ENCODE measurements around the gene SGK2.

Gene SGK2

GRCh38 chr20:43535370-43536004, 23.3 kb upstream of the SGK2 start:
- in situ Hi-C loops (cut with MboI; ENCODE audit: low sequenced_read_pairs) = loop anchor here (10.0 to 25.0 kb wide), 2 partner anchors 159 to 552 kb away; no protein-coding TSS in a partner anchor

GRCh38 chr20:43536041-43536816, 22.6 kb upstream of the SGK2 start:
- in situ Hi-C loops (cut with MboI; ENCODE audit: low sequenced_read_pairs) = loop anchor here (10.0 to 25.0 kb wide), 2 partner anchors 159 to 551 kb away; no protein-coding TSS in a partner anchor

DNA sequence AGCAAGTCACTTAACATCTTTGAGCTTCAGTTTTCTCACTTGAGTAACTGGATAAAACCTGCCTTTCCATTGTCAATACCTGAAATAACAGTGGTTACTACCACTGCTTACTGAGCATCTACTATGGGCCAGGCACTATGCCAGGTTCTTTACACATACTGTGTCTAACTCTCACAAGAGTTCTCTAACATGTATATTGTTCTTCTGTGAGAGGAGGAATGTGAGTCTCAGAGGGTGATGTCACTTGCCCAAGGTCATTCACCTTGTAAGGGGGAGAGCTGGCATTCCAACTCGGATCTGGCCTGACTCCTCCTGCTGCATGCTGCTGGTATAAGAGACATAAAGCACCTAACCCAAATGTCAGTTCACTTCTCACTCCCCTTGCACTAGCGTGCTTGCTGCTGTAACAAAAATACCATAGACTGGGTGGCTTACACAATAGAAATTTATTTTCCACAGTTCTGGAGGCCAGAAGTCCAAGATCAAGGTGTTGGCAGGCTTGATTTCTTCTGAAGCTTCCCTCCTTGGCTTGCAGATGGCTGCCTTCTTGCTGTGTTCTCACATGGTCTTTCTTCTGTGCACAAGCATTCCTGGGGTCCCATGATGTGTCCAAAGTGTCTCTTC, 21.9 kb upstream of the SGK2 start:
- in situ Hi-C loops (cut with MboI; ENCODE audit: low sequenced_read_pairs) = loop anchor here (10.0 to 25.0 kb wide), 2 partner anchors 158 to 550 kb away; no protein-coding TSS in a partner anchor

- in situ Hi-C loops (cut with MboI; ENCODE audit: low sequenced_read_pairs) = loop anchor here (10.0 to 25.0 kb wide), 2 partner anchors 157 to 549 kb away; no protein-coding TSS in a partner anchor
Measured at GRCh38 chr20:43537921-43538877, 20.6 kb upstream of the SGK2 start.

DNA sequence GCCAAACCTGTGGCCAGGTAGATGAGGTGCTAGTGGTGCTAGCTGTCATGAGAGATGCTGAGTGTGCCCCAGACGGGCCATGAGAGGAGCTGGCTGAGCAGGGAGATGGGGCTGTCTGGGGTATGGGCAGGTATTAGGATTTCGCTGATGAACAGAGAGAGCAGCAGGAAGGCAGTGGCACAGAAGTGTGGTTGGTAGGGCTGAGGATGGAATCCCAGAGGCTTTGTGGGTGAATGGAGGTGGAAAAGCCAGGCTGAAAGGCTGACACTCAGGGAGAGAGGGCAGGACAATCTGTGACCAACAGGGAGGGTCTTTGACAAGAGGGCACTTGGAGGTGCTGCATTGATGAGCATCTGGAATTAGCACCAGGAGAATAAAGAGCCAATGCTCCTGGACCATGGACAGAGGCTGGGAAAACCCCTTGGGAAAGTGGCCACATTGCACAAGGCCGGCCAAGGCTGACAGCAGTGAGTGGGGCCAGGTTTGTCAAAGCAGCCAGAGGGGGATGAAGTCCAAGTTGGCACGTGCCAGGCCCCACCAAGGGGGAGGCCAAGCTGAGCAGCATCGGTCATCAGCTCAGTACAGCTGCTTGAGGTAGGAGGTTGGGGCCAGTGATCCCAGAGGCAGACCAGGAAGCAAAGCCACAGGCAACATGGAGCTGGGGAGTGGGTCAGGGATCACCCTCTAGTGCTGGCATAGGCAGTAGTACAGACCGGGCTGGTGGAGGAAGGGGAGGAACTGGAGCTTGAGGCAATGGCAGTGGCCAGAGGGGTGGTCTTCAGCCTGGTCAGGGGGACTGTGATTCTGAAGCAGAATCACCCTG, 19.7 kb upstream of the SGK2 start:
- in situ Hi-C loops (cut with MboI; ENCODE audit: low sequenced_read_pairs) = loop anchor here (10.0 to 25.0 kb wide), 2 partner anchors 156 to 548 kb away; no protein-coding TSS in a partner anchor

- in situ Hi-C loops (cut with MboI; ENCODE audit: low sequenced_read_pairs) = loop anchor here (10.0 to 25.0 kb wide), 2 partner anchors 155 to 547 kb away; no protein-coding TSS in a partner anchor
Measured at GRCh38 chr20:43539975-43540672, 18.7 kb upstream of the SGK2 start.

- in situ Hi-C loops (cut with MboI; ENCODE audit: low sequenced_read_pairs) = loop anchor here (25.0 kb wide), 1 partner anchor 547 kb away; no protein-coding TSS in a partner anchor
Measured at GRCh38 chr20:43540673-43541060, 18.2 kb upstream of the SGK2 start.

DNA sequence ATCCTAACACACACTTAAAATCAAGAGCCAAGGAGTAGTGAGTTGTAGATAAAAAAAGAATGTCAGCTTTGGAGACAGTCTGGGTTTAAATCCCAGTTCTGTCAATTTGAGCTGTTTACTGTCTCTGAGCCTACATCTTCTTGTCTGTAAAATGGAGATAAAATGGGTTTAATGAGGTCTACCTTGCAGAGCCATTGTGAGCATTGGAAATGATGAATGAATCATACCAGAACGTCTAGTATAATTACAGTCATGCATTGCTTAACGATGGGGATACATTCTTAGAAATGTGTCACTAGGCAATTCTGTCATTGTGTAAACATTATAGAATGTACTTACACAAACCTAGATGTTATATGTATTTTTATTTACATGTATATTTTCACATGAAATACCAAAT, 17.6 kb upstream of the SGK2 start:
- in situ Hi-C loops (cut with MboI; ENCODE audit: low sequenced_read_pairs) = loop anchor here (25.0 kb wide), 1 partner anchor 546 kb away; no protein-coding TSS in a partner anchor

GRCh38 chr20:43542161-43542560, 16.7 kb upstream of the SGK2 start:
- in situ Hi-C loops (cut with MboI; ENCODE audit: low sequenced_read_pairs) = loop anchor here (25.0 kb wide), 1 partner anchor 545 kb away; no protein-coding TSS in a partner anchor

- in situ Hi-C loops (cut with MboI; ENCODE audit: low sequenced_read_pairs) = loop anchor here (25.0 kb wide), 1 partner anchor 545 kb away; no protein-coding TSS in a partner anchor
Measured at GRCh38 chr20:43542674-43543073, 16.2 kb upstream of the SGK2 start.

- in situ Hi-C loops (cut with MboI; ENCODE audit: low sequenced_read_pairs) = loop anchor here (25.0 kb wide), 1 partner anchor 544 kb away; no protein-coding TSS in a partner anchor
Measured at GRCh38 chr20:43543138-43543537, 15.7 kb upstream of the SGK2 start.

DNA sequence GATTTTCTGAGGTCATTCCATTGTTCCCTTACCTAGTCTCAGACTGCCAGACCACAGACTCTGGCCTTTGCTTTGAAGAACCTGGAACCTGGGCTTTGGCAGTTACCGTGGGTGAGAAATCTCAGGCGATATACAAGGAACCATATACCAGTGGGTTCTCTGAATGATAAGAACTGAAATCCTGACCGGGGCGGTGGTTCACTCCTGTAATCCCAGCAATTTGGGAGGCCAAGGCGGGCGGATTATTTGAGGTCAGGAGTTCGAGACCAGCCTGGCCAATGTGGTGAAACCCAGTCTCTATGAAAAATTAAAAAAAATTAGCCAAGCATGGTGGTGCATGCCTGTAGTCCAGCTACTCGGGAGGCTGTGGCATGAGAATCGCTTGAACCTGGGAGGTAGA, 14.3 kb upstream of the SGK2 start:
- in situ Hi-C loops (cut with MboI; ENCODE audit: low sequenced_read_pairs) = loop anchor here (25.0 kb wide), 1 partner anchor 543 kb away; no protein-coding TSS in a partner anchor

DNA sequence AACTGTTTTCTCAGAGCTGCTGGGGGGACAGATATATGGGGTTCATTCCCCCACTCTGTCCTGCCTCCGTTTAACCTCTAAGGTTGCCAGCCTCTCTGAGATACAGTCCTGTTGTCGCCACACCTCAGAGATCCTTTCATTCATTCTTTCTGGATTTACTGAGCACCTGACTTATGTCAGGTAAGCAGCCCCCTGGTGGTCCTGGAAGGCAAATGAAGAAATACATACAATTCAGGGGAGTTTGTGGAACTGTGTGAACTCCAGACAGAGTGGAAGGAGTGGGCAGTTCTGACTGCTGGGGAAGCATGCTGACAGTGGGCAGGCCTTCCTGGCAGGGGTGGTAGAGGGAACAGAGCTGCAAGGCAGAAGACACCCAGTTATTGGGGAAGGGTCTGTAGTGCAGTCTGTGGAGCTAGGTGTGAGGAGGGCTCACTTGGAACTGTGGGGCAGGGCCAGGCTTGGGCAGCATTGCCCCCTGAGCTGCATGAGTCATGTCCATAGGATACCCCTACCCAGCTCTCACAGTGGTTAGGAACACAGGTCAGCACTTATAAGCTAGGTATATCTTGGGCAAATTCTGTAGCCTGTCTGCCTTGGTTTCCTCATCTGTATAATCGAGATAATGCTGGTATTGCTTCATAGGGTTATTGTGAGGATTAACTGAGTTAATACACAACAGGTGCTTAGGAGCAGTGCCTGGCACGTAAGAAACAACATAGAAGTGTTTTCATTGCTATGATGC, 12.8 kb upstream of the SGK2 start:
- in situ Hi-C loops (cut with MboI; ENCODE audit: low sequenced_read_pairs) = loop anchor here (25.0 kb wide), 1 partner anchor 541 kb away; no protein-coding TSS in a partner anchor

GRCh38 chr20:43548273-43548880, 10.4 kb upstream of the SGK2 start:
- in situ Hi-C loops (cut with MboI; ENCODE audit: low sequenced_read_pairs) = loop anchor here (25.0 kb wide), 1 partner anchor 539 kb away; no protein-coding TSS in a partner anchor

- in situ Hi-C loops (cut with MboI; ENCODE audit: low sequenced_read_pairs) = loop anchor here (25.0 kb wide), 1 partner anchor 538 kb away; no protein-coding TSS in a partner anchor
Measured at GRCh38 chr20:43549416-43550065, 9.3 kb upstream of the SGK2 start.

- in situ Hi-C loops (cut with MboI; ENCODE audit: low sequenced_read_pairs) = no loop called here
Measured at GRCh38 chr20:43550456-43550855, 8.4 kb upstream of the SGK2 start.

DNA sequence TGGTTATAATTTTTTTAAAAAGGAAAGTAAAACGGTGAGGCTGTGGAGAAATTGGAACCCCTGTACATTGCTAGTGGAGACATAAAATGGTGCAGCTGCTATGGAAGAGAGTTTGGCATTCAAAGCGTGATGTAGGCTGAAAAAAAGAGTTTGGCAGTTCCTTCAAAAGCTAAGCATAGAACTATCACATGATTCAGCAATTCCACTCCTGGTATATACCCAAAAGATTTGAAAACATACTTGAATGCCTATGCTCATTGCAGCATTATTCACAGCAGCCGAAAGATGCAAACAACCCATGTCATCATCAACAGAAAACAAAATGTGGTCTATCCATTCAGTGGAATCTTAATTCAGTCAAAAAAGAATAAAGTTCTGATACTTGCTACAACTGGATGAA, 4.5 kb upstream of the SGK2 start:
- in situ Hi-C loops (cut with MboI; ENCODE audit: low sequenced_read_pairs) = no loop called here

Data from HL-60/S4 (cell line).